Activated naive CD8-positive, alpha-beta T cell treated with anti-CD3 and anti-CD28 coated beads, Interleukin-2, amount 10 ng/mL, durations not matched to agents 7 days and 5 days (primary cell): ENCODE data around the gene DDX1. TPM values are rescaled to one million over a fixed set of nuclear protein-coding genes. Genes with fewer than 3 reads are reported as not detected.

ENCODE experiments used
- ATAC-seq: fragments of 150-1000 bp; cut with Tn5 transposase; one replicate; pipeline ENCODE4 v1.10.0; 2021; ENCODE audit warnings: low read depth, moderate library complexity
- POLR2A ChIA-PET: fragments of 350-600 bp; sonication (Branson Sonifier 250); formaldehyde crosslinking; loops from one replicate; lab custom pipeline; 2021; ENCODE audit warnings: antibody characterized with exemption; lab: Charles Lee
- DNase-seq: peaks from one replicate; pipeline ENCODE4 v3.0.0; 2021
- H3K27ac Mint-ChIP-seq: one replicate; pipeline ENCODE4 v1.8.0; 2022; ENCODE audit warnings: mild to moderate bottlenecking, mixed read lengths
- H3K27me3 Mint-ChIP-seq: one replicate; pipeline ENCODE4 v1.8.0; 2022; ENCODE audit warnings: mild to moderate bottlenecking, moderate library complexity, mixed read lengths
- H3K36me3 Mint-ChIP-seq: one replicate; pipeline ENCODE4 v1.8.0; 2021; ENCODE audit warnings: mild to moderate bottlenecking, mixed read lengths
- H3K4me1 Mint-ChIP-seq: one replicate; pipeline ENCODE4 v1.8.0; 2021; ENCODE audit warnings: mixed read lengths
- H3K4me3 Mint-ChIP-seq: one replicate; pipeline ENCODE4 v1.8.0; 2022; ENCODE audit warnings: mild to moderate bottlenecking, moderate library complexity, mixed read lengths
- H3K9me3 Mint-ChIP-seq: one replicate; pipeline ENCODE4 v1.8.0; 2021; ENCODE audit warnings: mixed read lengths
- total RNA-seq, 2 experiments: library from RNA; stranded (reverse); gene quantifications; one replicate each; pipeline ENCODE4 v1.2.3, GENCODE V29; 2021

Gene DDX1
- total RNA-seq, 2 experiments from 2014 or later, result 55.9 to 59.1 TPM

DNA sequence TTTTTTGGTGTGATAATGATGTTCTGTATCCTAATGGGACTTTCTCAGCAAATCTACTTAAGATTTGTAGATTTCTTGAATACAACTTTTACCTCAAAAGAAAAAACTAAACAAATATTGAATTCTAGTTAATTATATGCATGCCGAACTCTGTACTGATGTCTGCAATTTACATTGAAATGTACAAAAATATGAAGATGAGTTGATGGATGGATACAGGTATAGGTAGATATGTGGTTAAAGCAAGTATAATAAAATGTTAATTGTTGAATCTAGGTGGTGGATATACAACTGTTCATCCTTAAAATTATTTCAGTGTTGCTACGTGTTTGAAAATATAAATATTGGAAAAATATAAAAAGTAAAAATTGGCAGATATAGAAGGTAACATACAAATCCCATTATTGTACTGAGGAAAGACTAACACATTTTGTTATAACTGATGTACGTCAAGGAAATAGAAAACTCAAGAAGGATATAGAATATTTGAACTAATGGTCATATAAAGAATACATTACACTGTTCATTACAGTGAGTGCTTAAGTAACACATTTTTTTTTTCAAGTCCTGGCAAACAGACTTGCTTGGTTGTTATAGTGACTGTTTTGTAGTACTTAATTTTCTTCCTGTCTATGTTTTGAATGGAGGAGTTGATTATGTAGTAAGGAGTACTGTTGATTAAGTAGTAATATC, 33.8 kb downstream of the DDX1 start:
- no peaks in the 10 kb centered on the region for H3K9me3 Mint-ChIP-seq
- H3K4me1 Mint-ChIP-seq, result no peaks in the 10 kb centered on the region
- POLR2A ChIA-PET, result no interaction called here
- DNase-seq (no peak), ATAC-seq (no peak)
- peaks cover 39% of the 10 kb centered on the region for H3K36me3 Mint-ChIP-seq
- no peak overlapping the region for H3K4me3 Mint-ChIP-seq
- H3K27ac Mint-ChIP-seq, result no peak overlapping the region
- H3K27me3 Mint-ChIP-seq, result no peaks in the 10 kb centered on the region

GRCh38 chr2:15626126-15626525, 34.5 kb downstream of the DDX1 start:
- Mint-ChIP-seq H3K9me3 (no peaks in the 10 kb centered on the region), H3K4me1 (no peaks in the 10 kb centered on the region), H3K27ac (no peak overlapping the region)

GRCh38 chr2:15626967-15627366, 35.3 kb downstream of the DDX1 start:
- POLR2A ChIA-PET, result no interaction called here
- Mint-ChIP-seq H3K4me1 (no peaks in the 10 kb centered on the region), H3K4me3 (no peak overlapping the region), H3K27ac (no peak overlapping the region), H3K27me3 (no peaks in the 10 kb centered on the region), H3K36me3 (peaks cover 40% of the 10 kb centered on the region), H3K9me3 (no peaks in the 10 kb centered on the region)
- ATAC-seq, result no peak
- DNase-seq, result no peak

More at GRCh38 chr2:15626126-15626525, 34.5 kb downstream of the DDX1 start:
- no peak for ATAC-seq
- DNase-seq, result no peak
- no peak overlapping the region for H3K4me3 Mint-ChIP-seq
- POLR2A ChIA-PET, result no interaction called here
- H3K36me3 Mint-ChIP-seq, result peaks cover 37% of the 10 kb centered on the region
- H3K27me3 Mint-ChIP-seq, result no peaks in the 10 kb centered on the region

DNA sequence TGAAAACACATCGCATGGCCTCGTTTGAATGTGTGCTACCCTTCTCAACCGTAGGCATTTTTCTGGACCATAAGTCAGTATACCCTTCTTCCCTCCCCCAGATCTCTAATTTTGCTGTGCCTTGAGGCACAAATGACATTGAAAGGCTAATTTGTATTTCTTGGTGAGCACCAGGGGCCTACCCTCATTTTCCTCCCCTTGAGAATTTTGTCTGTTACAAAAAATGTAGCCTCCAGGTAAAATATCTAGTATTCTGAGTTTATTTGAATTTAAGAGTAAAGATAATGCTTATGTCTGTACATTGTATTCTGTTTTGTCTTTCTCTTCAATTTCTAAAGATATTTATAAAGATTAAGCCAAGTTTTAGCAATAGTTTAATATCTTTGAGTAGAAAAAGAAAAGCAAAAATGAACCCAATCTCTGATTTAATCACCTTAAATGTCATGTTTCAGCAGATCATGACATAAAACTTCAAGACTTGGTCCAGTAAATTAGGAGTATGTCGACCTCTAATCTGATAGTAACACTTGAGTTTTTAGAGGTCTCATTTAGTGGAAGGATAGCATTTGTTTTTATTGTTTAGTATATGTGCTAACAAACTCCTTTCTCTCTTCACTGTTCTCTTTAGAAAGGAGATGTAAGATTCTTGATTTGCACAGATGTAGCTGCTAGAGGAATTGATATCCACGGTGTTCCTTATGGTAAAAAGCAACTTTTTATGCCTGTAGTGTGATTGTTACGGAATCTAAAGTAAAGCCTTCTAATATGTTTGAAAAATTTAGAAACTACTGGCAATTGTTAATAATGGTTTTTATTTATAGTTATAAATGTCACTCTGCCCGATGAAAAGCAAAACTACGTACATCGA, 36.4 kb downstream of the DDX1 start:
- POLR2A ChIA-PET, result no interaction called here
- ATAC-seq, result no peak

DNA sequence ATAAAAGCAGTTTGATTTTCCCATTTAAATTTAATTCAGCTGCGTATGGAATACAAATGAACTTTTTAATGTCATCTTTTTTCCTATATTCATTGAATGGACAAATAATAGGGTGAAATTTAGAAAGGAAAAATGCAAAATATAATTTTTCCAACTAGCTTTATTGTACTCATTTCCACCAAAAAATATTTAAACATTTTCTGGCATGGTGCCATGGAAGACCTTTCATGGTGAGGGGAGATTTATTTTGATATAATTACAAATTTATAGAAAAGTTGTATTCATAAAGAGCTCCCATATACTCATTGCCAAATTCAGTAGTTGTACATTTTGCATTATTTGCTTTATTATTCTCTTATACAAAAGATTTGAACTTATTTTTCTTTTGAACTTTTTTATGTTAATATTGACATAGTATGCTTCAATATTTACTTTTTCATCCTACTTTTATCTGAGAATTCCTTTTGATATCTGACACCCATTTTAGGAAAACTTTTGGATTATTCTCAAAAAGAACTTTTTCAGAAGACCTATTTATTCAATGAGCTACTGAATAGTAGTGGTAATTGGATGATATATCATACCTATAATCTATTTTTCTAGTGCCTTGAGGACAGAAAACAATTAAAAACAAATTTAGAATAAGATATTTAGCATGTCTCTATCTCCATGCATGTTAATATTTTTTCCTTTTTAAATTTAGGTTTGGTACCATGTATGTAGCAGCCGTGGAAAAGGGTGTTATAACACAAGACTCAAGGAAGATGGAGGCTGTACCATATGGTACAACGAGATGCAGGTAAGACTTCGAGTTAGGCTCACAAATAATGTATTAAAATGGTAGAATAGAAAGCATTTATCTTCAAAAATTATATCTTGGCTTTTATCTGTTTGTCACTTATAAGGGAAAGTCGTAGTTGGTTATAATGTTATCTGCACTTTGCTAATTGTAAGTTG, 37.5 kb downstream of the DDX1 start:
- Mint-ChIP-seq H3K9me3 (no peaks in the 10 kb centered on the region), H3K36me3 (peaks cover 28% of the 10 kb centered on the region), H3K4me3 (no peak overlapping the region), H3K4me1 (no peaks in the 10 kb centered on the region), H3K27me3 (no peaks in the 10 kb centered on the region), H3K27ac (no peak overlapping the region)
- ATAC-seq, result no peak
- POLR2A ChIA-PET, result no interaction called here
- no peak for DNase-seq

More for the DNA sequence above, 36.4 kb downstream of the DDX1 start:
- no peak for DNase-seq
- Mint-ChIP-seq H3K9me3 (no peaks in the 10 kb centered on the region), H3K4me1 (no peaks in the 10 kb centered on the region), H3K27ac (no peak overlapping the region), H3K27me3 (no peaks in the 10 kb centered on the region), H3K4me3 (no peak overlapping the region), H3K36me3 (peaks cover 35% of the 10 kb centered on the region)

GRCh38 chr2:15630121-15630977, 38.7 kb downstream of the DDX1 start:
- POLR2A ChIA-PET, result no interaction called here
- H3K4me3 Mint-ChIP-seq, result no peak overlapping the region
- peaks cover 24% of the 10 kb centered on the region for H3K36me3 Mint-ChIP-seq
- DNase-seq, result no peak
- no peak for ATAC-seq
- no peaks in the 10 kb centered on the region for H3K9me3 Mint-ChIP-seq
- no peaks in the 10 kb centered on the region for H3K4me1 Mint-ChIP-seq
- H3K27me3 Mint-ChIP-seq, result no peaks in the 10 kb centered on the region
- no peak overlapping the region for H3K27ac Mint-ChIP-seq

GRCh38 chr2:15630978-15631719, 39.5 kb downstream of the DDX1 start:
- DNase-seq (no peak), ATAC-seq (no peak)
- Mint-ChIP-seq H3K27ac (no peak overlapping the region), H3K4me1 (no peaks in the 10 kb centered on the region), H3K27me3 (no peaks in the 10 kb centered on the region), H3K36me3 (peaks cover 21% of the 10 kb centered on the region), H3K4me3 (no peak overlapping the region), H3K9me3 (no peaks in the 10 kb centered on the region)
- POLR2A ChIA-PET, result no interaction called here

GRCh38 chr2:15631883-15632282, 40.2 kb downstream of the DDX1 start:
- no peak for DNase-seq
- POLR2A ChIA-PET, result no interaction called here
- no peaks in the 10 kb centered on the region for H3K27me3 Mint-ChIP-seq
- peaks cover 18% of the 10 kb centered on the region for H3K36me3 Mint-ChIP-seq
- H3K27ac Mint-ChIP-seq, result no peak overlapping the region
- no peak overlapping the region for H3K4me3 Mint-ChIP-seq
- H3K4me1 Mint-ChIP-seq, result no peaks in the 10 kb centered on the region
- H3K9me3 Mint-ChIP-seq, result no peaks in the 10 kb centered on the region
- no peak for ATAC-seq

- Mint-ChIP-seq H3K9me3 (no peaks in the 10 kb centered on the region), H3K27me3 (no peaks in the 10 kb centered on the region), H3K4me1 (peaks cover 3% of the 10 kb centered on the region), H3K27ac (no peak overlapping the region), H3K4me3 (no peak overlapping the region), H3K36me3 (peaks cover 18% of the 10 kb centered on the region)
- ATAC-seq (no peak), DNase-seq (no peak)
- POLR2A ChIA-PET, result no interaction called here
These were observed 41.6 kb downstream of the DDX1 start for GRCh38 chr2:15633043-15633970.

GRCh38 chr2:15633971-15634346, 42.3 kb downstream of the DDX1 start:
- no peaks in the 10 kb centered on the region for H3K9me3 Mint-ChIP-seq
- no peak overlapping the region for H3K27ac Mint-ChIP-seq
- peaks cover 3% of the 10 kb centered on the region for H3K4me1 Mint-ChIP-seq
- no peak for DNase-seq
- no peak overlapping the region for H3K4me3 Mint-ChIP-seq
- H3K36me3 Mint-ChIP-seq, result peaks cover 20% of the 10 kb centered on the region
- no peak for ATAC-seq
- H3K27me3 Mint-ChIP-seq, result no peaks in the 10 kb centered on the region
- POLR2A ChIA-PET, result no interaction called here

- Mint-ChIP-seq H3K27me3 (no peaks in the 10 kb centered on the region), H3K4me1 (peaks cover 3% of the 10 kb centered on the region), H3K36me3 (peaks cover 25% of the 10 kb centered on the region), H3K9me3 (no peaks in the 10 kb centered on the region), H3K4me3 (no peak overlapping the region), H3K27ac (no peak overlapping the region)
- no peak for ATAC-seq
- POLR2A ChIA-PET, result no interaction called here
- no peak for DNase-seq
These were observed 43.3 kb downstream of the DDX1 start for GRCh38 chr2:15634846-15635490.
